PFSK-1 (cell line): ENCODE results near the gene ADAMTS4.

Experiments
- FOXP2 ChIP-seq: optimal IDR thresholded peaks from 2 replicates; pipeline ENCODE3; 2011; ENCODE audit warnings: borderline replicate concordance, control low read depth, inconsistent platforms; ENCODE audit not compliant: insufficient read depth; ENCODE audit errors: extremely low read length, extremely low read depth
- REST ChIP-seq, 2 experiments: IDR thresholded peaks; 2 replicates each; pipeline versions ENCODE4 v1.6.1 to v1.8.0; 2011 to 2012; ENCODE audit warnings: low read depth in 2 of 2, low read length in 2 of 2, control low read depth in 1 of 2, inconsistent platforms in 1 of 2, mild to moderate bottlenecking in 1 of 2, moderate library complexity in 1 of 2; ENCODE audit not compliant: insufficient read depth in 1 of 2
- SIN3A ChIP-seq: IDR thresholded peaks from 2 replicates; pipeline ENCODE4 v1.6.1; 2012; ENCODE audit warnings: mild to moderate bottlenecking, low read length, moderate library complexity, borderline replicate concordance; ENCODE audit not compliant: insufficient read depth
- TAF1 ChIP-seq: IDR thresholded peaks from 2 replicates; pipeline ENCODE4 v1.6.1; 2012; ENCODE audit warnings: low read length, control low read depth, borderline replicate concordance; ENCODE audit not compliant: insufficient read depth

- TF ChIP-seq TAF1 (no peak), FOXP2 (no peak), REST (IDR thresholded peaks at IDR 0.05; ENCODE audit: insufficient read depth in 1 of 2, low read depth in 2 of 2, low read length in 2 of 2) (no peak), SIN3A (no peak)
These were observed 7.8 kb downstream of the ADAMTS4 start for GRCh38 chr1:161190962-161191521.
